GM19193 (cell line): ENCODE results near the gene CENPM.

Source experiments
- POLR2A ChIP-seq: IDR thresholded peaks from 4 replicates; pipeline ENCODE4 v1.6.1; 2011; ENCODE audit not compliant: insufficient read depth, insufficient read length; ENCODE audit errors: extremely low read depth

The CENPM gene, protein sequence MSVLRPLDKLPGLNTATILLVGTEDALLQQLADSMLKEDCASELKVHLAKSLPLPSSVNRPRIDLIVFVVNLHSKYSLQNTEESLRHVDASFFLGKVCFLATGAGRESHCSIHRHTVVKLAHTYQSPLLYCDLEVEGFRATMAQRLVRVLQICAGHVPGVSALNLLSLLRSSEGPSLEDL

DNA sequence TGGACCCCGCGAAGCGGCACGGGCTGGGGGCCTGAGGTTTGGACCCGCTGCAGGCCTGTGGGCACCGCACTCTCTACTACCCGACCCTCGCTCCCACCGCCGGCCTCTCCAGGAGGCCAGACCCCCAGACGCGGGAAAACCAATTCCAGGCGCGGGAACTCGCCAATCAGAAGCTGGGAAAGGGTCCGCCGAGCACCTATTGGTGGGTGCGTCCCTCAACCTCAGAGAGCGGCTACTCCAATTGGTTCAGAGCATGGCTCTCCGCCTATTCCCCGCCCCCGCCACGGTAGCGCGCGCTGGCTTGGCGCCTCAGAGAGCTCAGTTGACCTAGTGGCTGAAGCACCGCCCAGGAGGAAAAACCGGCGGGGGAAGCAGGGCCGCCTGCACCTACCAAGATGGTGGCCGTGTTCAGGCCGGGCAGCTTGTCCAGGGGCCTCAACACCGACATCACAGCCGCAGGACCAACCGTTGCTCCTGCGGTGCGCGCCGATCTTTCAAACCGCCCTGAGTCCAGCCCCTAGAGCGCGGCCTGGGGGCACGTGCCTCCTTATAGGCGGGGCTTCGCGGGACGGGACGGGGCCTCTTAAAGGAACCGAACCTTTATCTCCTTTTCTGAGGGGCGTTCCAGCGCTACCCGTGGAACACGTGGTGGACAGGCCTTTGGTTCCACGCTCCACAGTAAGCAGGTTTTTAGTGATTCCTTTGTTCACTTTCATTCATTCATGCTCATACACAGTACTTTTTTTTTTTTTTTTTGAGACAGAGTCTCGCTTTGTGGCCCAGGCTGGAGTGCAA is at the start of gene CENPM:
TSS of gene CENPM (minus strand) at position 524 of the 795 bp plus-strand sequence. CDS start at position 448, 76 bp downstream.
- TF ChIP-seq POLR2A, result peak; percentile 78

DNA sequence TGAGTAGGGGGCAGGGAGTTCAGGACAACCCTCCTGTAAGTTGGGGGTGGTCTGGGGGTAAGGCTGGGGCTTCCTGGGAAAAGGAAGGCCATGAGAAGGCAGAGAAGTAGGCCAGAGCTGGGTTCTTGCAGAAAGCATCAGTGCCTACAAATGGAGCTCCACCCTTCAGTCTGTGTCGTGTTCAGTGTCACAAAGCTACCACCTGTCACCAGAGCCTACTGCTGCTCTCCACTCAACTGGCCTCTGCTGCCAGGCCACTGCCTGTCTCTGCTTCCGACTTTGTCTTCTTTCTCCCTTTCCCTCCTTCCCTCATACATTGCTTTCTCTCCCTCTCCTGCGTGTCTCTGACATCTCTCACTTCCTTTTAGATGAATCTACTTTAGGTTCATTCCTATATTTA is 48.3 kb upstream of the CENPM start:
- TF ChIP-seq POLR2A, result no peak

DNA sequence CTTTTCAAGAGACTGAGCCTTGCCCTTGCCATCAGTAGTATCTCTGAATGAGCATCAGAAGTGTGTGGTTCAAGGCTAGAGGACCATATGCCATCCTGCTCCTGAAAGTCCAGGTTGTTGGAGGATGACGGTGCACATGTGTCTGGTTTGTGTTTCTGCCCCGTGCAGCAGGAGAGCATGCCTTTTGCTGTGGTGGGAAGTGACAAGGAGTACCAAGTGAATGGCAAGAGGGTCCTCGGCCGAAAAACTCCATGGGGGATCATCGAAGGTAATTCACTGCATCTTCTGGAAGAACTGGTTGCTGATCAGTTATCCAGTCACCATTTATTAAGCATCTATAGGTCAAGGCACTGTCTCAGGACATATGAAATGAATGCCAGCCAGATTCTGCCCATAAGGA is 45.5 kb upstream of the CENPM start:
- TF ChIP-seq POLR2A, result no peak

DNA sequence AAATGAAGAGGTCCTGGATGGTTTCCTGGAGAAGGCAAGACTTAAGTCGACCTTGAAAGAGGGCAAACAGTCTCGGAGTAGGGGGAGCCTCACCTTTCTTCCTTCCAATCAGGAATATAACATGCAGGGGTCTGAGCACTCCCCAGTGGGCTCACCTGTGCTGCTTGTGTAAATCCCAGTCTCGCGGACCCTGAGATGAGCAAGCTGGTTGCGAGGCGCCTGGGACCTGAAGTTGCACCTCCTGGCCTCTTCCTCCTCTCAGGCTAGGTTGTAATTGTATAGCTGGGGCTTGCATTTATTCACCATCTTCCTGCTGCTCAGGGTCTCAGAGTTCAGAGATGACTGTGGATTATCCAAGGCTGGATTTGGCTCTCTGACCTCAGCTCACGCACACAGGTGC is 44.2 kb upstream of the CENPM start:
- TF ChIP-seq POLR2A, result no peak

DNA sequence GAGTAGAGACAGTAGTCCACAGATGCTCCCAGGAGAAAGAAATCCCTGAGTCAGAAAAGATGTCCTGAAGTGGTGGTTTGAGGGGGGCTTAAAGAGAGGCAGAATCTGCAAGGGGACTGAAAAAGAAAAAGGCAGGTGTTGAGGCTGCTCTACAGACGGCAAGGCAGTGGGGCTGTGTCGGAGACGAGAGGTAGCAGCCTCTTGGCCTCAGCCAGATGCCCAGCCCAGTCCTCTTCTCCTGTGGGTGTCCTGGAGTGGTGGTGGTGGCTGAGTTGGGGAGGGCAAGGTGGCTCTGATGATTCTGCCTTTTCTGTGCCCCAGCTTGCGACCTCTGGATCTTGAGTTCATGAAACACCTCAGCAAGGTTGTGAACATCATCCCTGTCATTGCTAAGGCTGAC is 42.3 kb upstream of the CENPM start:
- no peak for TF ChIP-seq POLR2A

DNA sequence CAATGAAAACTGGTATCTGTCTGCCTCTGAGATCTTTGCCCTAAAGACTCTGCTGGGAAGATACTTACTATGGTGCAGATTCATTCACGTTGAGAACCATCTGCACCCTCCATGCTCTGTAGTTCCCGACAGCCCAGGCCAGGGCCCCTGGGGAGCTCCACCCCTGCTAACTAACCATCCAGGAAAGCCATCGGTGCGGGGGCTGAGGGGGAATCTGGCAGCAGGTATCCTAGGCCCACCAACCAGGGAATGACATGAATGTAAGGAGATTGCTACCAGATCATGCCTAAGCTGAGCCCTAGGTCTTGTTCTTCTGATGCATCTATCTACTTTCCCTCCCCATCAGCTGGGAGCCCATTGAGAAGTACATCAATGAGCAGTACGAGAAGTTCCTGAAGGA is 40.3 kb upstream of the CENPM start:
- no peak for TF ChIP-seq POLR2A

DNA sequence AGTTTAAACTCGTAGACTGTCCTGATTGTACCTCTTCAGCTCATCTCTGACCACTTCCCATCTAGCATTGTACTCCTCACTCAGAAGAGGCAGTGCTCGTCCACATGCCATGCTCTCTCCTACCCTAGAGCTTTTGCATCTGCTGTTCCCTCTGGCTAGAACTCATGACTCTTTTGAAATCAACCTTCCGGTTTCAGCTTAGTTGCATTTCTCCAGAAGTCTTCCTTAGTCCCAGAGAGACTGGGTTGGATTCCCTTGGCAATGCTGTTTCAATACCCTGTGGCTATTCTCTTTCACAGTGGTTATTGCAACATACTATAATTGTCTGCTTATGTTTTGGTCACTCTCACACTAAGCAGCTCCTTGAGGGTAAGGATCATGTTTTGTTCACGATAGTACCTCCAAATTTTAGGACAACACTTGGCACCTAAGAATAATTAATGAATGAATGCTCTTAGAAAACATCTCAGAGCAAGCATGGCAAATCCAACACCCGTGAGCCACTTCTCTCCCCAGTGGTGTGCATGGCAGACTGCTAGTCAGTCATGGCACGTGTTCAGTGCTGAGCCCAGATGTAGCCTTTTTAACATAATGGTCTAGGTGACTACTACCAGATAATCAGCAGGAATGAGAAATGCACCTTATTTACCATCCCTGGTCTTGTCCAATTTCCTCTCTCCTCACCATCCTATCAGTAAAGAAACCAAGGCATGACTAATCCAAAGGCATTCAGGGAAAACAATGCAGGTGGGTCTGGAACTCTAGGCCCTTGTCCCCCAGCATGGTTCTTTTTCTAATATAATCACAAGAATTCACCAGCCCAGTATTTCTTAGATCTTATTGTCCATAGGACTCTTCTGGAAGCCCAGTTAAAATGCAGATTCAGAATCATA is 36.8 kb upstream of the CENPM start:
- no peak for TF ChIP-seq POLR2A

DNA sequence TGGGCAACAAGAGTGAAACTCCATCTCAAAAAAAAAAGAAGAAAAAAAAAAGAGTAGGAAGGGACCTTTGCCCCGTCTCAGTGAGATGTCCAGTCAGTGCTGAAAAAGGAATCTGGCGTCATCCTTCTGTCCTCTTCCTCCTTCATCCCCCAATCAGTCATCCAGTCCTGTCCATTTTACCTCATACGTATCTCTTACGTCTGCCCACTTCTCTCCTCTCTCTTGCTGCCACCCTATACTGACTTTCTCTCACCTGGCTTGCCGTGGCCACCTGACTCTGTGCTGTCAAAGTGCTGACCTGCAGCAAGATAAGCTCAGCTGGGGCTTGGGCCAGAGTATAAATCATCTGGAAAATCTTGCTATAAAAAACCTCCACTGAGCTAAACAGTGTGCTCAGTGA is 35.9 kb upstream of the CENPM start:
- TF ChIP-seq POLR2A, result no peak

DNA sequence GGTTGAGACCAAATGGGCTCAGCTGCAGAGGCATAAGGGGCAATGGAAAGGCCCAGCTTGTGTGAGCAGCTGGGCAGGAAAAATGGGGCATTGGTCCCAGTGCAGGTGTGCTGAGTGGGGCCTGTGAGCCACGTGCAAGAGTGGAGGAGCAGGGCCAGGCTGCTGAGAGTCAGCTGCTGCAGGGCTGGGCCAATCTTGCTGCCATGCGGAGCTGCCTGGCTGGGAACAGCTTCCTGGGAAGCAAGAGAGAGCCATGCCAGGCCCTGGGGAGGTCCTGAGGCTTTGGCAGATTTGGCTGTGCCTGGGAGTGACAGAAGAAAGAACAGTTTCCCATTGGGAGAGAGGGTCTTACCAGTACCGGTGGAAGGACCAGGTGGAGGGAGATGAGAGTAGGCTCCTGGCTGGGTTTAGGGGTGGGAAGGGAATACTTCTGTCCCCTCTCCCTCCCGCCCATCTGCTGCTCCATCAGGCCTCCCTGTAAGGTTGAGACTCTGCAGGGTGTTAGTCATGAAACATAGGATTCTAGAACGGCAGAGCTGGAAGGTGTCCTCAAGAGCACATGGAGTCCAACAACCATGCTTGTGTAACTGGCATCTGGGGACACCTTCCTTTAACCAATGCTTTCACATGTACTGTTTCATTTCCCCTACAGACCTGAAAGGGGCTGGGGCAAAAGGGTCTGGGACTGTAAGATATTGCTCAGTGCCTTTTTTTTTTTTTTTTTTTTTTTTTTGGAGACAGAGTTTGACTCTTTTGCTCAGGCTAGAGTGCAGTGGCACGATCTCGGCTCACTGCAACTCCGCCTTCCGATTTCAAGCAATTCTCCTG is 32.7 kb upstream of the CENPM start:
- TF ChIP-seq POLR2A, result no peak

DNA sequence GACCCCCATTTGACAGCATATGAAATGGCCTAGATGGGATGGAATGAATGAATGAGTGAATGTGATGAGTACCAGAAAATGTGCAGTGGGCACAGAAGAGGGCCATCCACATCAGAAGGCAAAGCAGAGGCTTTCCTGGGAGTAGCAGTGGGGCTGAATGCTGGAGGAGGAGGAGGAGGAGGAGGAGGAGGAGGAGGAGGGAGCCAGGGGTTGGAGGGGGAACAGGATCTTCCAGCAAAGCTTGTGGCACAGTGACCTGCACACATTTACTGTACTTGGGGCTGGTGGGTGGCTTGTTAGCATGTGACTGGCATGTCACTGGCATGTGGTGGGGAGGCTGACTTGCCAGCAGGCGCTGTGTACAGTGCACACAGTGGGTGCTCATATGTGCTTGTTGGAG is 31.8 kb upstream of the CENPM start:
- no peak for TF ChIP-seq POLR2A

DNA sequence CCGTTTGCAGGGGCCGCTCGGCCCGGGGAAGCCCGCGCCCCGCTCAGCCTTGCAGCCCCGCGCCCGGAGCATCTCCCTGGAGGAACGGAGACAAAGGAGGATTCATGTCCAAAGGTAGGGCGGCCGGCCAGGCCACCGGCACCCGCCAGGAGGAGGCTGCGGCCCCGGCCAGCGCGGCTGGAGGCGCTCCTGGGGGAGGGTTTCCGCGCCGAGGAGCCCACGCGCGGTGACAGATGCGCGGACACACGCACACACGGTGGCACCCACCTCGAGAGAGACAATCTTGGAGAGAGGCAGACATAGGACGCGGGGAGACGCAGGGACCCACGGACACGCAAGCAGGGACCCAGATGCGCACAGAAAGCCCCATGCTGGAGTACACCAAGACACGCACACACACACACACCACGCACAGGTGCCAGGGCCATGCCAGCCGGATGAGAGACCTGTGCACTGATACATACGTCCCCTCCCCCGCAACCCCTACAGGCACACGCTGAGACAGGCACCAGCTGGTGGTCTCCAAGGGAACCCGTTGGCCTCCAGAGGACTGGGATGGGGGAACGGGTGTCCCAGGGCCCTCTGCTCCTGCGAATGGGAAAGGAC is 30.1 kb upstream of the CENPM start:
- TF ChIP-seq POLR2A, result no peak

DNA sequence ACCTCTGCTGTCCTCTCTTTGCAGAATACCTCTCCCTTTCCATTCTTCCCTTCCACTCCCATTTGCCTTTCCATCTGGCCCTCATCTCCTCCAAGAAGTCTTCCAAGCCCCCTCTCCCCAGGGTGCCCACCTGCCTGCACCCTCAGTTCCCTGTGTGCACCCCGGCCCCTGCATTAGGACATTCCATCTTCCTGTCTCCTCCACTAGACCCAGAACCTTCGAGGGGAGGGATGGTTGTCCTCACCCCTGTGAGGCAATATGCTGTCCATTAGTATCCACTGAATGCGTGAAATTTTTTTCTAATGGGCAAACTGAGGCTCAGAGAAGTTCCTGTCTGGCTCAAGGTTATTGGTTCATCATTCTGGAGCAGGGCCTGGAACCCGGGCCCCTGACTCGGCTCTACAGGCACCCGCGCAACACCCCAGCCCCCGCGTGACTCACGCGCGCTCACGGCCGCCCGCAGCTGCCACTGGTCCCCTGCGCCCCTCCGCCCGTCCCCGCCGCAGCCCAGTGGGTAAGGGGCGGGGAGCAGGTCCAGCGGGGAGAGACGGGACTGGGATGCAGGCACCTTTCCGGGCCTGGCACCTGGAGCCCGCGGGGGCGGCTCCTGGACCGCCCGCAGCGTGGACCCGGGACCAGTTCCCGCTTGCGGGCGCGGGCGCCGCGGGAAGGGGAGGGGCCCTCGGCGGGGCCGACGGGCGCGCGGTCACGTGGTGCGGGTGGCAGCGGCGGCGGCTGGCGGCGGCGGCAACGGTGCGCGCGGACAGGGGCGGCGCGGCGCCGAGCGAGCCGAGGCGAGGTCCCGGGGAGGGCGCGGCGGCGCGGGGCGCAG is 29.3 kb upstream of the CENPM start:
- TF ChIP-seq POLR2A, result no peak

DNA sequence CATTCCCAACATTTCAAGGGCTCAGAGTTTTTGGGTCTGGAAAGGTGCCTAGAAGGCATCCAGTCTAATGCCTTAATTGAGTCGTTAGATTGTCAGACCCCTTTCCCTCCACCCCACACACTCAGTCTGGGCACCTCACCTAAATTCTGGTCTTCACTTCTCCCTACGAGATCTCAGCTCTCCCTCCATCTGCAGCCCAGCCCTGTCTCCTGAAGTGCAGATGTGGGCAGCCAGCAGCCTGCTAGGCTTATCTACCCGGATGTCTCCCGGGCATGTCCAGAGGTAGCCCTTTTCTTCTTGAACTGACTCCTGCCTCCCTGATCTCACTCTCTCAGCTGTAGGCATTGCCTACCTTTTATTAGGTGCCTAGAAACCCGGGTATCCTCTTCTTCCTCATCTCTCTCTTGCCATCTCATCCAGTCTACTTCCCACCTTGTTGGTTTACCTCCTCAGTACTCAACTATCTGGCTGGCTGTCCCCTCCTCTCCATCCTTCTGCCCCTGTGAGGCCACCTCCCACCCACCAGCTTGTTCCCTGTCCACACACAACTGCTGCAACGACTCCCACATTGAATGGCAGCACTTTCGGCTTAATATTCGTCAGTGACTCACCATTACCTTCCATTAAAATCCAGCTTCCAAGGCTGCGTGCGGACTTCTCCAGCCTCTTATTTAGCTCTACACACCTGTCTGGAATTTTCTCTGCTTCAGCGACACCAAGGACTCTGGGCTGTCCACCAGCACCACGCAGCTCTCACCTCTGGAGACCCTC is 28.5 kb upstream of the CENPM start:
- TF ChIP-seq POLR2A, result no peak
